ENCODE measurements around the gene TCF7L1.
"Not testable (repeated sequence)": the region's sequence is repeated elsewhere in the genome, so short reads cannot be mapped to it uniquely, and the experiment has no call there.

TCF7L1 gene

DNA sequence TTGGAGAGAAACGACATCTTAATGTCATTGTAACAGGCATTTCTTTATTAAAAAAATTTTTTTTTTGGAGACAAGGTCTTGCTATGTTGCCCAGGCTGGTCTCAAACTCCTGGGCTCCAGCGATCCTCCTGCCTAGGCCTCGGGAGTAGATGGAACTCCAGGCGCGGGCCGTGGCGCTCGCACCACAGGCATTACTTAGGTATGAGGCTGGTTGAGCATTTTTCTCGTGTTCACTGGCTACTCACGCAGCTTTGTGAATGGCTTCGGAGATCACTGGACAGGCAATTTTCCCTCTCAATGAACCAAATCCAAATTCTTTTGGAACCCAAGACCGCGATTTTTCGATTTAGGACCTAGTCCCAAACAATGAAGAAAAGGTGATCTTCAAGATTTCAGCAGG is 795 bp upstream of the TCF7L1 start:
- no peak for FAIRE-seq

DNA sequence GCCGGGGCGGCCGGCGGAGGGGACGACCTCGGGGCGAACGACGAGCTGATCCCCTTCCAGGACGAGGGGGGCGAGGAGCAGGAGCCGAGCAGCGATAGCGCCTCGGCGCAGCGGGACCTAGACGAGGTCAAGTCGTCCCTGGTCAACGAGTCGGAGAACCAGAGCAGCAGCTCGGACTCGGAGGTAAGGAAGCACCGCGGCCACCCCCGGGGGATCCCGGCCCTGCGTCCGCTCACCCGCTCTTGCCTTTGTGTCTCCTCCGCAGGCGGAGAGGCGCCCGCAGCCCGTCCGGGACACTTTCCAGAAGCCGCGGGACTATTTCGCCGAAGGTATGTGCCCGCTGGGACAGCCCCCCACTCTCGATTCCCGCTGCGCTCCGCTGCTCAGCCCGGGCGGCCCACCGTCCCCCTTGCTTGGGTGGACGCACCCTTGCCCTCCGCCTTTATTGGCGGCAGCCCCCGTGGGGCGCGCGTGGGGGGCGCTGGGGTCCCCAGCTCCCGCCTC is 611 bp downstream of the TCF7L1 start:
- FAIRE-seq = no peak

DNA sequence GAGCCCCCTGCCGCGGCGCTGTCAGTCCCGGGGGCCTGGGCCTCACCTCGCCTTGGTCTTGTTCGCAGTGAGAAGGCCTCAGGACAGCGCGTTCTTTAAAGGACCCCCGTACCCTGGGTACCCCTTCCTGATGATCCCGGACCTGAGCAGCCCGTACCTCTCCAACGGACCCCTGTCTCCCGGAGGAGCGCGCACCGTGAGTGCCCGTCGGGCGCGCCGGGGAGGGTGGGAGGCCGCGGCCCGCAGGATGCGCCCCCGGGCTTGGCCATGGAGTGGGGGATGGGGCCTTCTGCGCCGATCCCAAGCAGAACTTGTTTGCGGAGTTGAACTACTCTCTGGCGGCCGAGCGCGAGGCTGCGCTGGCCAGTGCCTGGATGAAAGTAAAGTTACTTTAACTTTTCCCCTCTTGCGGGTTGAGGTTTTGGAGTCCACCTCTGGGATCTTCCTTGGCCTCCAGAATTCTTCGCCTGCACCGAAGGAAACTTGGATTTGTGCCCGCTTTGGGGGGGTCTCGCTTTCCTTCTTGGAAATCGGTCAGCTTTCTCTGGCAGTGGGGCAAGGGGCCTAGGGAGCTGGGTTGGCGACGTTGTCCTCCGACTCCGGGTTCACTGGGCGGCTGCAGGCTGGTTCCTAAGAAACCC is 1.2 kb downstream of the TCF7L1 start:
- no peak for FAIRE-seq

DNA sequence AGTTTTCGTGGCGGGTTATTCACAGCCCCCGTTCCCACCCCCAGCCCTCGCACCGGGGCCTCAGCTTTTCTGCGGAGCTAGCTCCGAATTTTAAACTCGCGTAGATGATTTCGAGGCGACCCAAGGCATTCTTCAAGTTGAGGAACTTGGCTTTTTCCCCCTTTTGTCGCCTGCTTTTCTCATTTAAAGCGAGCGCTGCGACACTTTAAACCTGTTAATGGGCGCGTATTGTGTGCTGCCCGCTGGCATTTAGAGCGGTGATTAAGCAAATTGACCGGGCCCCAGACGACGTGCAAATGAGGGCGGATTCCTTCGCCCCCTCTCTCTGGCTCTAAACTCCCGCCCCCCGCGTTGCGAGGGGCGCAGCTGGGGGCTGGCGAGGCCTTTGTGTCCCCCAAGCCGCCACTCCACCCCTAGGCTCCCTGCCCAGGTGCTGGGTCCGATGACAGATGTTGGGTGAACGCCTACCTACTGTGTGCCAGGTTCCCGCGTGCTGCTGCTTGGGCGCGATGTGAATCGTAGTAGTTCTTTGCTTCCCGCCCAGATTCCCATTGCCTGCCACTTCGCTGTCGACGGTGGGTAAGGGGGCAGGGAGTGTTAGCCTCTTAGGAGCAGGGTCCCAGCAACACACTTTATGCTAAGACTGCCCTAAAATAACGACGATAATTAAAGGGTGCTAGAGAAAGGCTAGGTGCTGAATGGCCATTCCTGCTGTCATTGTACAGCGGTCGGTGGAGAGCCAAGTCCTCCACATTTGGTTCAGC is 1.9 kb downstream of the TCF7L1 start:
- FAIRE-seq = no peak

DNA sequence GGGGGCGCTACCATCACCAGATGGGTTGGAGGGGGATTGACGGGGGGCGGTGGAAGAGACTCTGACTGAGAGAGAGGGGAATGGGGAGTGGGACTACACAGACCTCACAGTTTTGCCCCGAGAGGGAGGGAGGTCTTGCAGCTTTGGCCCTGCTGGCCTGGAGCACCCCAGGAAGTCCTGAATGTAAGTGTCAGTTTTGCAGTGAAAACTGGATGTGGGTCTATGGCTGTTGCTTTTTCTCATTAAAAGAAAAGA is 2.4 kb downstream of the TCF7L1 start:
- FAIRE-seq = no peak

DNA sequence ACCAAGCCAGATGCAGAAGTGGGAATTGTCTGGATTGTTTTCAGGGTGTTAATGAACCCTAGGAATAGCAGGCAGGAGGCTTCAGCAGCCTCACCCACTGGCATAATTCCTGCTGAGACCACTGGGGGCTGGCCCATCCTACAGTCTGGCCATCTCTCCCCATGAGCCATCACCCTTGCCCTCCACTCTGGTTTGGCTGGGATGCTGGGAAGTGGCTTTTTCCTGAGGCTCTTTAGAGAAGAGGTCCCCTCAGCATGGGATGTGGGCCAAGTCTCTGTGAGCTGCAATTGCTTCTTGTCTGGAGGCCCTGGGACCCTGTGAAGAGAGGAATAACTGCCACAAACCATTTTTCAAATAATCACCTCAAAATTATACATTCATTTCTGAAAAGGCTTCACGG is 4.0 kb downstream of the TCF7L1 start:
- FAIRE-seq = no peak

DNA sequence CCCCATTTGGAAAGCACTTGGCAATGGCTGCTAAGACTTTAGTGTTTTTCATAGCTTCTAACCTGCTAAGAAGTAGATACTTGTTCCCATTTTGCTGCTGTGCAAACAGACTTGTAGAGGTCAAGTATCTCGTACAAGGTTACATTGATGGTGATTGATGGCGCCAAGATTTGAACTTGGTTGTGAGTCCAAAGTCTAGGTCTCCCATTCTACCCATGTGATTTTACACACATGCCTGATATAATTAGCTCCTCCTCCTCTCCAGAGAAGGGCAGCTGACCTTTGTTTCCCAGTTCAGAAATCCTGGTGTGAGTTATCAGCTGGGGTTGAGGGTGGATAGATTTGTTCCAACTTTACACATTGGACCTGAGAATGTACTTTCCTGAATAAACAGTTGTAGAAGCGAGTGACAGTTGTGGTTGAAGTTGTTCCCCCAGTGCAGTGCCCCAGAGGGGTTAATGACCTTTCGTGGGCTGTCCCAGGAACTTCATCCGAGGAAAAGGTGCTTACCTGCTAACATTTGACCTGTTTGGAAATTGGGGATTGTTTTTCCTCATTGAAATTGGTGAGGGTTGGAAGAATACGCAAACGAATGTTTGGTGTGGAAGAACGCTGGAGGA is 10.4 kb downstream of the TCF7L1 start:
- no peak for FAIRE-seq

DNA sequence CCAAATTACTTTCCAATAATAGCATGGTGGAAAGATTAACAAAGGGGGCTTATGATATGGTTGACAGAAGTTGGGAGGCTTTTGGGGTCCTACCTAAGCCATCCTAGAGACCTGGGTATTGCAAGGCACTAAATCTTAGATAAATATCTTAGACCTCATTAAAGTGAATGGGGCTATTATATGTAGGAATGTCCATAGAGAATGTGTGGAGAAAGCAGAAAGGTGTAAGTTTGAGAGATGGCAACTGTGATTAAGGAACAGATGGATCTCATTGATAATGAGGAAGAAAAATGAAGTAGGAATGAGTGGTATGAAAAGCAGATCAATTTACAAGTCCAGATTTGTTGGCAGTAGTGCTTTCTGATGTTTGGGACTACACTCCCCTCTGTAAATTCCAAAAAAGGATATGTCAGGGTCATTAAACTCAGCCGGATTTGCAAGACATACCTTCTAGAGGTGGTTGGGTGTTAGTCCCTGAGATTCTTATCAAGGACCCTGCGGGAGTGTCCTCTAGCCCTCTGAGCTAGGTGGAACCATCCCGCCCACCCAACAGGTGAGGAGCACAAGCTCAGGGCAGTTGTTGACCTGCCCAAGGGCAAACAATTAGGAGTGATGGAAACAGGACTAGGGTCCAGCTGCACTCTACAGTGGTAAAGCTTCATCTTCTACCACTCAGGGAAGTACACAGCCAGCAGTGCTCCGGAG is 12.1 kb downstream of the TCF7L1 start:
- FAIRE-seq = no peak

DNA sequence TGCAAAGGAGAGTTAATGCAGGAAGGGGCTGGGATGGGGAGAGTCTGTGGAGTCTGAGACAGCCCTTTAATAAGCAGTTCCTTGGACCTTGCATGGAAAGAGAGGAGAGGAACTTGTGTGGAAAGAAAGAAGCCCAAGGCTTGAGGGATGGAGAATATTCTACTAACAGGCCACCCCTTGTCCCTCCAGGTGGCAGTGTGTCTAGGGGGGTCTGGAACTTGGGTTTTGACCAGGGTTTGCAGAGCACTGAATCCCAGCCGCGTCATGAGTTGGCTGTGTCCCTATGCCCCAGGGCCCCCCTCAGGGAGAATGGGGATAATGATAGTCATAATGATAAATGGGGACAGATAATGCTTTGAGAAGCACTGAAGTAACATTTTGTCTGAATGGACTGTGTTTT is 15.0 kb downstream of the TCF7L1 start:
- FAIRE-seq = no peak

DNA sequence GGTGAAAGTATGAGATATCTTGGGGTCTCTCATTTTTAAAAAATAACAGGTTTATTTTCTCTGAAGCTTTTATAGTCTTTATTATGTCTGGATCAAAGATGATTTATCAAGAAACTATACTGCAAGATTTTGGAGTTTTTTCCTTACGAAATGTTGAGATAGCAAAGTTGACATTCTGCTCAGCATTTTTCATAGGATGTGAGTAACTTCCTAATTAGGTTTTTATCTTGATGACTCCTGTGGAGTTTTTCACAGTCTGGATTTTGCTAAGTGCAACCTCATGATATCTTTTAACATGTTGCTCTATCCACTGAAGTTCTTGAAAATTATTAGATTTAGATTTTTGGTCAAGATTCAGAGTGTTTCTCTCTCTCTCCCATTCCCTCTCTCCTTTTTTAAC is 17.8 kb downstream of the TCF7L1 start:
- FAIRE-seq = no peak

DNA sequence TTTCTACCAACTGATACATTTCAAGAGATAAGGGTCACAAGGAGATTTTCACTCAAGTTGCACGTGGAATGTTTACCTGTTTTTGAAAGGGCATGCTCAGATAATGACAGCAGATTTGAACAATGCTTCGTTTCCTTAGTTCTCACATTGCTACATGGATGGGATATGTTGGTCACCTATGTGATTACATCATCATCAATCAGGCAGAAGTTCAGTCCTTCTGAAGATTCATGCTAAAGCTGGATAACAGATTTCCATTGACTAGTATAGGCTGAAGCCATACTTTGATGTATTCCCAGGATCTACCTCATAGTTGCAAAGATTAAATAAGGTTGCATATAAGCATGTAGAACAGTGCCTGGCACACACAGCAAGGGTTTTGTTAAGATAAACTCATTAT is 19.7 kb downstream of the TCF7L1 start:
- no peak for FAIRE-seq

DNA sequence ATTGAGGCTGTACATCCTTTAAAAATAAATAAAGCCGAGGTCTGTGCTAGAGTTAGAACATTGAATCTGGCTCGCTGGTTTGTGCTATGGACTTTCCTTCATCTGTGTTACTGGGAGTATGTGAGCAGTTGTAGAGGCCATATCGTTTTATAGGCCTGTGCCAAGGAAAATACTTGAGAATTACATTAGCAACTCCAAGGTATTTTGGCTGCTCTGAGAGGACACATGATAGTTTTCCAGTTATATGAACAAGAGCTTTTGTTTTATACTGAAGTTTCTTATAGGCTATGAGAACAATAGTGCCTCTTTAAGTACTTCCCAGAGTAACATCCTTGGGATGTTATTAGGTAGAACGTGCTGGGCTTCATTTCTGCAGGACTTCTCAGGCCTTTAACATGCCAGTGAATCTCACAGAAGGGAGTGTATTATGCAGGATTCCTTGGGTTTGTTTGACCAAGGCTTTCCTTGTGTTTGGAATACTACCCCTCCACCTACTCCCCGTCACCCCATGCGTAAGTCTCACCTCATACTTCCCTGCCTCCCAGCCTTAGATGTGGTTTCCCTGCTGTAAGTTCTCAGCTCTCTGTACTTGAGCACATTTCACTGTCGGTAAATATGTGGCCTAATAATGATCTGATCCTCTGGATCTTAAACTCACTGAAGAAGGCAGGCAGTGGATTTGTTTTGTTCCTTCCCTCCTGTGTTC is 21.0 kb downstream of the TCF7L1 start:
- FAIRE-seq = no peak

DNA sequence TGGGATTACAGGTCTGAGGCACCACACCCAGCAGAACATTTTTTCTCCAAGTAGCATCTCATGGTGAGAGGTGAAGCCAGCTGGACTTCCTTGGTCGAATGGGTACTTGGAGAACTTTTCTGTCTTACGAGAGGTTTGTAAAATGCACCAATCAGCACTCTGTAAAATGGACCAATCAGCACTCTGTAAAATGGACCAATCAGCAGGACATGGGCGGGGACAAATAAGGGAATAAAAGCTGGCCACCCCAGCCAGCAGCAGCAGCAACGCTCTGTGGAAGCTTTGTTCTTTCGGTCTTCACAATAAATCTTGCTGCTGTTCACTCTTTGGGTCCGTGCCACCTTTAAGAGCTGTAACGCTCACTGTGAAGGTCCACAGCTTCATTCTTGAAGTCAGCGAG is 21.9 kb downstream of the TCF7L1 start:
- FAIRE-seq = not testable (repeated sequence)

DNA sequence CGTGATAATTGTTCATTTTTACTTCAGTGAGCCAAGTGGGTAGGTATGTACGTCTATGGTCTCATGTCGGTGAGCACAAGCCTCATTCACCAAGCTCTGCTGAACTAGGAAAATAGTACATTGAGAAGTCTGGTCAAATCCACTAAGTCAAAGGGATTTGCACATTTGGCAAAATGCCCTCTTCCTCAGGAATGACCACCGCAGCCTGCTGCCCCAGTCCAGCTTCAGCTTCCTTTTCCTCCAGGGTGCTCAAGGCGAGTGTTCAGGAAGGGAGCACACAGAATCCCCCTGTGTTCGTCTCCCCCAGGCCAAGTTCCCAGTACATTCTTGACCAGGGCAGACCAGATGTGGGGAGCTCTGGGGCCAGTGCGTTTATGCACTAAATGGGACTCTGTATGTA is 23.0 kb downstream of the TCF7L1 start:
- FAIRE-seq = no peak

DNA sequence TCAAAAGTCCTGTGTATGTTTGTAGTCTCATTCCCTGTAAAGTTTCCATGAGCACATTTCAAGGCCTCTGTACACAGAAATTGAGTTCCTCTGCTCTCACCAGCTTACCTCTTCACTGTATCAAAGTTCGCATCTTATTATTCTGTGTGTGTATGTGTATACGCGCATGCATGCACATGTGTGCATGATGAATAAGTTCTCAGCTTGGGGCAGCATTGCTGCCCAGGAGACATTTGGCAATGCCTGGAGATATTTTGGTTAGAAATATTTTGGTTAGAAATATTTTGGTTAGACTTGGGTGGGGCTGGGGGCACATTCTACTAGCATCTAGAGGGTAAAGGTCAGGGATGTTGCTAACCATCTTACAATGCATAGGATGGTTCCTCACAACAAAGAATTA is 23.4 kb downstream of the TCF7L1 start:
- FAIRE-seq = no peak

DNA sequence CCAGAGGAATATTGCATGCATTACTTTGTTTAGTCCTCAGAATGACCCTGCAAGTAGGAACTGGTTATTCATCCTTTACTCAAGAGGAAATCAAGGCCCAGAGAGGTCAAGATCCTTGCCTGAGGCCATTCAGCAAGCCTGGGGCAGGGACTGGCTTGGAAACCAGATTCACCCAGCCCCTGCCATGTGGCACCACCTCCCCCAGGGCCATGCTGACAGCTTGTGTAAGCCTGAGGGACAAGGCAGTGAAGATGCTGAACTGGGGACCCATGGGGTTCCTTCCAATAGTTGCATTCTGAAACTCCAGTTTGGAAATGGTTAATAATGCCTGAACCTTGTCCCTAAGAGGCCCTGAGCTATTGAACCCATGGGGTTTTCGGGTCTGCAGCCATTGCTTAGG is 24.2 kb downstream of the TCF7L1 start:
- no peak for FAIRE-seq

DNA sequence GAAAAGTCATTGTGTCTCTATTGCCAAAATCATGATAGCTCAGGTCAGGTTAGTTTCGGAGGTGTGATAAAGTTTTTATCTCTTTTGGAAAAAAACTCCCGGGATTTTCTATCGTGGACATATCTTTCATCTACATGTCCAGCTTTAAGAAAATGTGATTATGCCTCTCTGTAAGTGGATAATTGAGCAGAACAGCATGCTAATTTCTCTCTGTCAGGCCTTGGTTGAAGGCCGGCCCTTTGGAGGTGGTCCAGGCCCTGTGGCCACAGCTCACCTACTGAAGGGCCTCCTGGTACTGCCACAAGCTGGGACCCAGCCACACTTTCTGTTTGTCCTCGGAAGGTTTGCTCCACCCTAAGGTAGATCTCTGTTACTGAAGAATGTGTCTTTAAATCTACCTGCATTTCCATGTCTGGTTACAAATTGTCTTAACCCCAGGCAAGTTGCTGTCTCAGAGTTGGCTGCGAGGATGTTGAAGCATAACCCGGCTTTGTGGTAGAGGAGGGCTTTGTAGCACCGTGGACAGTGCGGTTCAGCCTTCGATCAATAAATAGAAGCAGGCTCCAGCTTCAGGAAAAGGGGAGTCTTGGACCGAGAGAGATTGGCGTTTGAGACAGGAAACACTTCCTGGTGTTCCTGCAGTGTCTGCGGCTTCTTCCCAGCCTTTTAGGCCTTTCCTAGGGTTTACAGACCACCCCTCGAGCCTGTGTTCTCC is 25.5 kb downstream of the TCF7L1 start:
- no peak for FAIRE-seq

DNA sequence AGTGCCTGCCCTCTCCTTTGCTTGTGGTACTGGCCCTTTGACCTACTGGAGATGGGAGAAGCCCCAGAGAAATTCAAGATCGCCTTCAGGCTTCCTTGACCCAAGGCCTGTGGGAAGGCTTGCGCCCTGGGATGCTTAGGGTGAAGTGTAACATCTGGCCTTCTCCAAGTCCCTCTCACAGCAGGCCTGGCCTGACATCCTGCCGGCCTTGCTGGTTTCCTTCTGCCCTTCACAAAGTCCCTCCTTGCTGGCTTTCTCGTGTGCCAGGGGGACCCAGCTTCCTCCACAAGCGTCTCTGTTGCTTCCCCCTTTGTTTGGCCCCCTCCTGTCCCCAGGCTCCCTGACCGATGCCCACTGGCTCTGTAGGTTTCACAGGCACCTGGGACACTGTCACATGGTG is 26.4 kb downstream of the TCF7L1 start:
- FAIRE-seq = no peak

DNA sequence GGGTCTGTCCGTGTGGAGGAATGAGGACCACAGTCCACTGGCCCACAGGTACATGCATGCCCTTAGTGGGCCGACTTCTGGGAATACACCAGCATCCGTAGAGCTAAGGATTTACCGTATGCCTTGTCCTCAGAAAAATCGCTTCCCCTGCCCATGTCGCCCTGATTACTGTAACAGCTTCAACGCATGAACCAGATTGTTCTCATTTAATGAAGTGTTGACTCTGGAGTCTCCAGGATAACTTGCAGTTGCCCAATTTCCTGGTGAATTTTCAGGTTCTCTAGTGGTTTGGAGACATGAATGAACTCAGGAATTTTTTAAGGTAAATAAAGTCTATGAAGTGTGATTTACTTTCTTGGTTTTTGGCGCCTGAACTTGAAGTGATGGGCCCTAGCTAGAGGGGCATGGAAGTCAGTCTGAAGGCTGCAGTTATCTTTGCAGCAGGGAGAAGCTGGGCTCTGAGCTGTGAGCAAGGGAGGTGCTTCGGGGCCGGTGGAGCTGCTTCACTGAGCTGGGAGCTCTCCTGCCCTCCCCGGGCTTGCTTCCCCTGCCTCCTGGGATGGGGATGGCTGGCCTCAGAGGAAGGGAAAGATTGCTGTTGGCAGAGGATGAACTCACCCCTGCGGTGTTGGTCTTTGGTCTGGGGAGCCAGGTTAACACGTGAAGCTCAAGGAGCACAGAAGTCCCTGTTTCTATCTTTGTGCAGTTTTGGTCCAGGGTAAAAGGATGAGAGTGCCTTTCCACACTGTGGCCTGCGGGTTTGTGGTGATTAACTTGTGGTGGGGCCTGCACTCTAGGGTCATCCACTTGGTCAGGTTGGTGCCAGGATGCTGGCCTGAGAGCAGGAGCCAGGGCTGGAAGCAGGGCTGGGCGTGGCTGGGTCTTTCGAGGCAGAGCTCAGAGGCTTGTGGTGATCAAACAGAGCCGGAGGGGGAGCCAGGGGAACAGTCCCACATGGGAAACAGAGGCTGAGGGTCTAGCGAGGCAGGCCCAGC is 28.1 kb downstream of the TCF7L1 start:
- no peak for FAIRE-seq

DNA sequence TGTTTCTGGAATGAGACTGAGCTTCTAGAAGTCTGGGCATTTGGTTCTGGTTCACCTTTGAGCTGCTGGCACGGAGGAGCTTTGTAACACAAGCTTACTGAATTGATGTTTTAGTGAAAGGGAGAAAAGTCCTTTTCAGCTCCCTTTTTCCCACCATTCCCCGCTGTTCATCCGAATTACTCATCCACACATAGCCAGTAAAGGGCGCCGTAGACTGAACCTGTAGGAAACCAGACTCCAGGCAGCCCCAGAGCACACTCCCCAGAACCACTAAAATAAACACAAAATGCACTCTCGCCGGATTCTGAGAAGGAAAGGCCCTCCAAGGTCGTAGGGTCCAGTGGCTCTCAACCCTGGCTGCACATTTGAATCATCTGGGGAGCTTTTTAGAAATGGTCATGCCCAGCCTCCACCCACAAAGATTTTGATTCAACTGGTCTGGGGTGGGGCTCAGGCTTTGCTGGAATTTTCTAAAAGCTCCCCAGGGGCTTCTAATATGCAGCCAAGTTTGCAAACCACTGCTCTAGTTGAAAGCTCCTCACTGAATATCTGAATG is 29.6 kb downstream of the TCF7L1 start:
- FAIRE-seq = no peak

DNA sequence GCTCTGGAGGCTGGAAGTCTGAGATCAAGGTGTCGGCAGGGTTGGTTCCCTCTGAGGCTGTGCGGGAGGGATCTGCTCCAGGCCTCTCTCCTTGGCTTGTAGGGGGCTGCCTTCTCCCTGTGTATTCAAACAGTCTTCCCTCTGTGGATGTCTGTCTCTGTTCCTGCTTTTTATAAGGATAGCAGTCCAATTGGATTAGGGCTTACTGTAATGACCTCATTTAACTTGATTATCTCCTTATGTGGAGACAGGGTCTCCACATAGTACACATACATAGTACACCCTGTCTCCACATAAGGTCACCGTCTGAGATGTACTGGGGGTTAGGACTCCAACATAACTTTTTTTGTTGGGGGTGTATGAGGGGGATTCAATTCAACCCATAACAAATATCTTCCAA is 30.5 kb downstream of the TCF7L1 start:
- FAIRE-seq = no peak
